Right atrium auricular region (tissue), 2 donors: ENCODE results near the gene NAPG. TPM values are rescaled to one million over a fixed set of nuclear protein-coding genes. Genes with fewer than 3 reads are reported as not detected.

ENCODE experiments used
- DNase-seq: peaks from one replicate; pipeline ENCODE4 v3.0.0-alpha.2; 2019; ENCODE audit warnings: low spot score
- H3K27ac ChIP-seq, 2 donors: fragments of 200-600 bp; sonication (generic); 1 replicate in 1 of 2; 2 replicates in 1 of 2; pipeline ENCODE4 v1.5.1; 2016 to 2019
- H3K27me3 ChIP-seq, 2 donors: fragments of 200-600 bp; sonication (generic); one replicate each; pipeline versions ENCODE4 v1.5.1 to v1.6.0; 2017 to 2019
- H3K36me3 ChIP-seq: fragments of 200-600 bp; sonication (generic); one replicate; pipeline ENCODE4 v1.5.1; 2016
- H3K4me1 ChIP-seq, 2 donors: fragments of 200-600 bp; sonication (generic); one replicate each; pipeline versions ENCODE4 v1.5.1 to v1.6.0; 2017 to 2019
- H3K4me3 ChIP-seq, 2 donors: fragments of 200-600 bp; sonication (generic); 1 replicate in 1 of 2; 2 replicates in 1 of 2; pipeline ENCODE4 v1.5.1; 2017 to 2019; ENCODE audit warnings: mild to moderate bottlenecking in 1 of 2, moderate library complexity in 1 of 2
- H3K9me3 ChIP-seq, 2 donors: fragments of 200-600 bp; sonication (generic); one replicate each; pipeline ENCODE4 v1.5.1; 2019
- total RNA-seq, 2 donors: library from RNA; depleted of rRNA; stranded (reverse); fragments of >200 nt; gene quantifications; one replicate each; pipeline ENCODE4 v1.1.0, GENCODE V29; 2016
- TF ChIP-seq, protein P1 (sequence below), 2 donors: fragments of 200-600 bp; sonication (generic); IDR thresholded peaks; one replicate each; pipeline ENCODE4 v1.5.1; 2019; ENCODE audit warnings: antibody characterized with exemption in 2 of 2

Gene NAPG
- total RNA-seq, 2 donors from 2014 or later: 39.0 to 43.5 TPM

DNA sequence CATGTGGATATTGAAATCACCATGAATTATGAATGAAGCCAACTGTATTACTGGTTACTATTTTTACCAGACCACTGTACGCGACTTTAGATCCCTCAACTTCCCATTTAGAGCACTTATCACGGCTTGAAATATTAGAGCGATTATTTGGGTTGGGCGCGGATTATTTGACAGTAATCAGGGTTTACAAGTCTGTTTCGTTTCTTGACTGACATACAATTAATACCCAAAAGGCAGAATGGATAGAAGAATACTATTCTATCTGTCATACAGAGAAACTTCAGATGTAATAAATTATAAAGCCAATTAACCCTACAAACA lies 496 bp upstream of the NAPG start:
- peak overlapping the region; percentile 89 to 100 for H3K4me3 ChIP-seq
- H3K9me3 ChIP-seq: no peaks in the 10 kb centered on the region
- no peaks in the 10 kb centered on the region for H3K27me3 ChIP-seq
- peak overlapping the region; percentile 97 to 99 for H3K27ac ChIP-seq
- TF ChIP-seq, protein P1, sequence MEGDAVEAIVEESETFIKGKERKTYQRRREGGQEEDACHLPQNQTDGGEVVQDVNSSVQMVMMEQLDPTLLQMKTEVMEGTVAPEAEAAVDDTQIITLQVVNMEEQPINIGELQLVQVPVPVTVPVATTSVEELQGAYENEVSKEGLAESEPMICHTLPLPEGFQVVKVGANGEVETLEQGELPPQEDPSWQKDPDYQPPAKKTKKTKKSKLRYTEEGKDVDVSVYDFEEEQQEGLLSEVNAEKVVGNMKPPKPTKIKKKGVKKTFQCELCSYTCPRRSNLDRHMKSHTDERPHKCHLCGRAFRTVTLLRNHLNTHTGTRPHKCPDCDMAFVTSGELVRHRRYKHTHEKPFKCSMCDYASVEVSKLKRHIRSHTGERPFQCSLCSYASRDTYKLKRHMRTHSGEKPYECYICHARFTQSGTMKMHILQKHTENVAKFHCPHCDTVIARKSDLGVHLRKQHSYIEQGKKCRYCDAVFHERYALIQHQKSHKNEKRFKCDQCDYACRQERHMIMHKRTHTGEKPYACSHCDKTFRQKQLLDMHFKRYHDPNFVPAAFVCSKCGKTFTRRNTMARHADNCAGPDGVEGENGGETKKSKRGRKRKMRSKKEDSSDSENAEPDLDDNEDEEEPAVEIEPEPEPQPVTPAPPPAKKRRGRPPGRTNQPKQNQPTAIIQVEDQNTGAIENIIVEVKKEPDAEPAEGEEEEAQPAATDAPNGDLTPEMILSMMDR (IDR thresholded peaks at IDR 0.05): no peak
- no peaks in the 10 kb centered on the region for H3K36me3 ChIP-seq
- DNase-seq: no peak
- peaks cover 0 to 45% of the 10 kb centered on the region in 2 donors for H3K4me1 ChIP-seq

DNA sequence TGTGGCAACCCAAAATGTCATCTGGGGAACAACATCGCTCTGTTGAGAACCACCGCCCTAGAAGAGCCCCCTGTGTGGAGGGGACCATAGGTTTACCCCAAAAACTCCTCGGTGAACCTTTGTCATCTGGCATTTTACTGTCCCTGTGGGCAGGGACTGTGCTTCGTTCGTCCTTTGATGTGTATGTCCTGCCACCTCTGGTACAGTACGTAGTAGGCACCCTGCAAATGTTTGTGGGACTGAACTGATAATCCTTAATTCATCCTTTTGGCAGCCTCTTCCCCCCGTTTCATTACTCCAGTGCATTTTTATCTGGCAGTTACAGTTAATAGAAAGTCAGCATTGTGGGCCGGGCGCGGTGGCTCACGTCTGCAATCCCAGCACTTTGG lies 728 bp downstream of the NAPG start:
- Histone ChIP-seq H3K4me3 (peak overlapping the region; percentile 89 to 100), H3K4me1 (peaks cover 0 to 51% of the 10 kb centered on the region in 2 donors), H3K27ac (peak overlapping the region; percentile 97 to 99), H3K36me3 (no peaks in the 10 kb centered on the region), H3K9me3 (no peaks in the 10 kb centered on the region), H3K27me3 (no peaks in the 10 kb centered on the region)
- TF ChIP-seq, protein P1 (IDR thresholded peaks at IDR 0.05): no peak
- DNase-seq: no peak

DNA sequence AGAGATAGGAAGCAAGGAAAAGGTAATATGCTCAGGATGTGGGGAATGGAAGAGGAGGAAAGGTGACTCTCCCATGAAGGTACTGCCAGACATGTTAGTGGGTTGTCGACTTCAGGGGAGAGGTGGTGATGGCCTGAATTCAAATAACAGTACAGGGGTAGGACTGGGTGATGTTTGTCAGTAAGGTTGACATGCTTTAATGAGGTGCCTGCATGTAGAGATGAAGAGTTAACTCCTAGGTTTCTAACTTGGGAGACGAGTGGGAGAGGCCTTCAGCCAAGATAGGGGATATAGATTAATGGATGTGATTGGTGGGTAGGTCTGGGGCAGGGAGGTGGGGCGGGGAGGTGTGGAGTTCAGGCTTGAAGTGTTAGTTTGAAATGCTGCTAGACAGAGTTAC lies 2.6 kb downstream of the NAPG start:
- H3K27me3 ChIP-seq: no peaks in the 10 kb centered on the region
- no peak for DNase-seq
- TF ChIP-seq, protein P1 (IDR thresholded peaks at IDR 0.05): no peak
- H3K4me1 ChIP-seq: peaks cover 0 to 51% of the 10 kb centered on the region in 2 donors
- H3K27ac ChIP-seq: no peak overlapping the region
- no peaks in the 10 kb centered on the region for H3K9me3 ChIP-seq
- H3K4me3 ChIP-seq: no peak overlapping the region
- H3K36me3 ChIP-seq: no peaks in the 10 kb centered on the region

DNA sequence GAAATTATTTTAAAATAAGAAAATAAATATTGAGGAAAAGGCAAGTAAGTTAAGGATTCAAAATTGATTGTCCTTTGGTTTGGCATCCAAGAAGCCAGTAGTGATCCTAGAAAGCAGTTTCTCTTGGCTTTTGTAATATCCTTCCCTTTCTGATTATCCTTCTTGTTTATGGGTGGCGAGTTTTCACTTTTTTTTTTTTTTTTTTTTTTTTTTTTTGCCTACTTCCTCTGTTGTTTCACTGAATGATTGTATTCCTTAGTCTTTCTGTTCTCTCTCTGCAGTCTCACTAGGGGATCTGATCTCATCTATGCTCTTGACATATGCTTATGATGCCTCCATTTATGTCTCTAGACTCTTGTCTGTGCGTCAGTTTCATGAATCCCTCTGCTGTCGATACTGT lies 4.2 kb downstream of the NAPG start:
- peak overlapping the region; percentile 8 to 56 for H3K27ac ChIP-seq
- DNase-seq: no peak
- H3K9me3 ChIP-seq: no peaks in the 10 kb centered on the region
- TF ChIP-seq, protein P1 (IDR thresholded peaks at IDR 0.05): no peak
- H3K4me3 ChIP-seq: no peak overlapping the region
- H3K36me3 ChIP-seq: no peaks in the 10 kb centered on the region
- H3K27me3 ChIP-seq: no peaks in the 10 kb centered on the region
- H3K4me1 ChIP-seq: peaks cover 0 to 49% of the 10 kb centered on the region in 2 donors

DNA sequence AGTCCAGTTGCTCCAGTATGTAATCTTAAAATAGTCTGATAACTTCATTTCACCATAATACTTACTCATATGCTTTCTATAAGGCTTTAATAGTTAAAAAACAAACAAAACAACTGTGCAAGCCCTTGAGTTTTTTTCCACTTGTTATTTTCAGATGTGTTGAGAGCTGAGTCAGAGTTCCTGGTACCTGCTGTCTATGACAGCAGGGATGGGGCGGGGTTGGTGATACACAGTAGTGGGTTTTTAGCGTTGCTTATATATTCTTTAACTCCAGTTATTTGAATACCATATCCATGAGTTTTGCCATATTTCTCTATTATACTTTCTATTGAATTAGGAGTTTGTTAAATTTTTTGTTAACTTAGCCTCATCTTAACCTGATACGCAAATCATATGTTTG lies 5.0 kb downstream of the NAPG start:
- no peak for DNase-seq
- no peaks in the 10 kb centered on the region for H3K9me3 ChIP-seq
- no peak overlapping the region for H3K4me3 ChIP-seq
- no peaks in the 10 kb centered on the region for H3K36me3 ChIP-seq
- H3K27ac ChIP-seq: peak overlapping the region; percentile 8 to 56
- TF ChIP-seq, protein P1 (IDR thresholded peaks at IDR 0.05): no peak
- H3K4me1 ChIP-seq: peaks cover 0 to 42% of the 10 kb centered on the region in 2 donors
- H3K27me3 ChIP-seq: no peaks in the 10 kb centered on the region

DNA sequence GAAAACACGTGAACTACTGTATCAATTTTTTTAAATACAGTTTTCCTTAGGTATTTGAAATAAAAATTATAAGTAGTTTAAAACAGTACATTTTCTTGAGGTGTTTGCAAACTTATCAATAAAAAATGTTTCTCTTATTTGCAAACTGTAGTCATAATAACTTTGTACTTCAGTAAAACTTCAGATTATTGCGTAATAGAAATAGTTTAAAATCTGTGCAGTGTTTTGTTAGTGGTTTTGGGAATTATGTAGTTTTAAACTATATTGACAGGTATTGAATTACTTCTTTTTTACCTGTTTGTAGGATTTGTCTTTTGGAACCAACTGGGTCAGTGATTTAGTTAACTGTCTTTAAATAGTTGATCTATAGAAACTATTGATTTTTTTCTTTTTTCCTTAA lies 7.3 kb downstream of the NAPG start:
- Histone ChIP-seq H3K27me3 (no peaks in the 10 kb centered on the region), H3K4me3 (no peak overlapping the region), H3K36me3 (no peaks in the 10 kb centered on the region), H3K4me1 (peaks cover 0 to 26% of the 10 kb centered on the region in 2 donors), H3K9me3 (no peaks in the 10 kb centered on the region), H3K27ac (no peak overlapping the region)
- DNase-seq: no peak
- TF ChIP-seq, protein P1 (IDR thresholded peaks at IDR 0.05): no peak
